Mesothelial cell of epicardium (in vitro differentiated cells): ENCODE measurements around the gene SPATC1L. TPM values are rescaled to one million over a fixed set of nuclear protein-coding genes. Genes with fewer than 3 reads are reported as not detected.

Experiments used
- DNase-seq, 2 experiments: peaks; one replicate each; pipeline ENCODE4 v3.0.0; 2021; ENCODE audit warnings: low spot score in 2 of 2; ENCODE audit not compliant: unreplicated experiment in 2 of 2
- H3K27ac Mint-ChIP-seq: 2 replicates; pipeline ENCODE4 v1.8.0; 2021; ENCODE audit warnings: mixed read lengths
- H3K27me3 Mint-ChIP-seq: 2 replicates; pipeline ENCODE4 v1.8.0; 2021; ENCODE audit warnings: low read depth, mixed read lengths
- H3K36me3 Mint-ChIP-seq: 2 replicates; pipeline ENCODE4 v1.8.0; 2021; ENCODE audit warnings: mixed read lengths
- H3K4me1 Mint-ChIP-seq: 2 replicates; pipeline ENCODE4 v1.8.0; 2021; ENCODE audit warnings: mixed read lengths
- H3K4me3 Mint-ChIP-seq: 2 replicates; pipeline ENCODE4 v1.8.0; 2021; ENCODE audit warnings: mild to moderate bottlenecking, moderate library complexity, mixed read lengths
- H3K9me3 Mint-ChIP-seq: 2 replicates; pipeline ENCODE4 v1.8.0; 2021; ENCODE audit warnings: mixed read lengths
- total RNA-seq: library from RNA; stranded (reverse); gene quantifications from 3 replicates; pipeline ENCODE4 v1.2.1, GENCODE V29; 2021
- TF ChIP-seq, protein P1 (sequence below): fragments of 200-600 bp; sonication (generic); IDR thresholded peaks from one replicate; pipeline ENCODE4 v1.5.0; 2021; ENCODE audit warnings: antibody characterized with exemption; ENCODE audit not compliant: unreplicated experiment

SPATC1L gene
- total RNA-seq, 1 donor from 2014 or later: 28.1 TPM

- Mint-ChIP-seq H3K36me3 (peaks cover 11% of the 10 kb centered on the region), H3K4me1 (peaks cover 5% of the 10 kb centered on the region), H3K27ac (no peak overlapping the region), H3K27me3 (no peaks in the 10 kb centered on the region), H3K4me3 (no peak overlapping the region), H3K9me3 (no peaks in the 10 kb centered on the region)
- TF ChIP-seq, protein P1, sequence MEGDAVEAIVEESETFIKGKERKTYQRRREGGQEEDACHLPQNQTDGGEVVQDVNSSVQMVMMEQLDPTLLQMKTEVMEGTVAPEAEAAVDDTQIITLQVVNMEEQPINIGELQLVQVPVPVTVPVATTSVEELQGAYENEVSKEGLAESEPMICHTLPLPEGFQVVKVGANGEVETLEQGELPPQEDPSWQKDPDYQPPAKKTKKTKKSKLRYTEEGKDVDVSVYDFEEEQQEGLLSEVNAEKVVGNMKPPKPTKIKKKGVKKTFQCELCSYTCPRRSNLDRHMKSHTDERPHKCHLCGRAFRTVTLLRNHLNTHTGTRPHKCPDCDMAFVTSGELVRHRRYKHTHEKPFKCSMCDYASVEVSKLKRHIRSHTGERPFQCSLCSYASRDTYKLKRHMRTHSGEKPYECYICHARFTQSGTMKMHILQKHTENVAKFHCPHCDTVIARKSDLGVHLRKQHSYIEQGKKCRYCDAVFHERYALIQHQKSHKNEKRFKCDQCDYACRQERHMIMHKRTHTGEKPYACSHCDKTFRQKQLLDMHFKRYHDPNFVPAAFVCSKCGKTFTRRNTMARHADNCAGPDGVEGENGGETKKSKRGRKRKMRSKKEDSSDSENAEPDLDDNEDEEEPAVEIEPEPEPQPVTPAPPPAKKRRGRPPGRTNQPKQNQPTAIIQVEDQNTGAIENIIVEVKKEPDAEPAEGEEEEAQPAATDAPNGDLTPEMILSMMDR: no peak
- DNase-seq: peak in 1 of 2 experiments; percentile 5
Observed at GRCh38 chr21:46122758-46123683, 61.2 kb downstream of the SPATC1L start.

- H3K36me3 Mint-ChIP-seq: peaks cover 11% of the 10 kb centered on the region
- no peaks in the 10 kb centered on the region for H3K27me3 Mint-ChIP-seq
- TF ChIP-seq, protein P1: no peak
- H3K4me3 Mint-ChIP-seq: no peak overlapping the region
- peak; percentile 7 to 31 for DNase-seq
- no peaks in the 10 kb centered on the region for H3K4me1 Mint-ChIP-seq
- peak overlapping the region; percentile 71 for H3K27ac Mint-ChIP-seq
- no peaks in the 10 kb centered on the region for H3K9me3 Mint-ChIP-seq
Observed at GRCh38 chr21:46122237-46122671, 62.0 kb downstream of the SPATC1L start.

DNA sequence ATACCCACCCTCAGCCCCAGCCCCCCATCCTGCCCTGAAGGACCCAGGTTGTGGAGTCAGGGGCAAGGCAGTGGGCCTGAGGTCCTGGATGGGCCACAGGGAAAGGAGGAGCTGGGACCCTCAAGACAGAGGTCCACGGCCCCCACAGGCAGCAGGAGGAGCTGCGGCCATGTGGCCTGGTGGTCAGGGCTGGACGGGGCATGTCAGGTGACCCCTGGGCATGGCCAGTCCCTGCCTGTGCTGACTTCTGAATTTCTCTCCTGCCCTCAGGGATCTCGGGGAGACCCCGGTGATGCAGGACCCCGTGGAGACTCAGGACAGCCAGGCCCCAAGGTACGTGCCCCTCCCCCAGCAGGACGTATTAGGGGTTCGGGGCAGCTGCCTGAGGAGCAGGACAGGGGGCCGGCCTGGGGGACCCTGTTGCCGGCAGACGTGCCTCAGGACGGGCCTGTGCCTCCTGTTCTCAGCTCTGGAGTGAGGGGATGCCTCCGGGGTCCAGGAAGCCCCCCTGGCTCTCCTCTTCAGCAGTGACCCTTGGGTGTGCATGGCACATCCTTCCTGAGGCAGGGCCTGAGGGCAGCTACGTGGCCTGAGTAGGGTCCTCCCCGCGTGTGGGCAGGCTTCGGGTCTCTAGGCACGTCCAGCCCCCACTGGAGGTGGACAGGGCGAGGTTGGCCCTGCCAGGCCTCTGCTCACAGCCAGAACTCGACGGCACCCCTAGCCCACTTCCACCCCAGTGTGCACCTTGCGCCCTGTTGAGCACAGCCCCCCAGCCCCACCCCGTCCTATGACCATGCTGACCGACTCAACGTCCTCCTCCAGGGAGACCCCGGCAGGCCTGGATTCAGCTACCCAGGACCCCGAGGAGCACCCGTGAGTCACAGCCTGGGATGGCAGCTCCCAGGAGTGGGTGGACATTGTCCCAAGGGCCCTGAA lies 62.7 kb downstream of the SPATC1L start:
- no peaks in the 10 kb centered on the region for H3K27me3 Mint-ChIP-seq
- TF ChIP-seq, protein P1: no peak
- H3K9me3 Mint-ChIP-seq: no peaks in the 10 kb centered on the region

DNA sequence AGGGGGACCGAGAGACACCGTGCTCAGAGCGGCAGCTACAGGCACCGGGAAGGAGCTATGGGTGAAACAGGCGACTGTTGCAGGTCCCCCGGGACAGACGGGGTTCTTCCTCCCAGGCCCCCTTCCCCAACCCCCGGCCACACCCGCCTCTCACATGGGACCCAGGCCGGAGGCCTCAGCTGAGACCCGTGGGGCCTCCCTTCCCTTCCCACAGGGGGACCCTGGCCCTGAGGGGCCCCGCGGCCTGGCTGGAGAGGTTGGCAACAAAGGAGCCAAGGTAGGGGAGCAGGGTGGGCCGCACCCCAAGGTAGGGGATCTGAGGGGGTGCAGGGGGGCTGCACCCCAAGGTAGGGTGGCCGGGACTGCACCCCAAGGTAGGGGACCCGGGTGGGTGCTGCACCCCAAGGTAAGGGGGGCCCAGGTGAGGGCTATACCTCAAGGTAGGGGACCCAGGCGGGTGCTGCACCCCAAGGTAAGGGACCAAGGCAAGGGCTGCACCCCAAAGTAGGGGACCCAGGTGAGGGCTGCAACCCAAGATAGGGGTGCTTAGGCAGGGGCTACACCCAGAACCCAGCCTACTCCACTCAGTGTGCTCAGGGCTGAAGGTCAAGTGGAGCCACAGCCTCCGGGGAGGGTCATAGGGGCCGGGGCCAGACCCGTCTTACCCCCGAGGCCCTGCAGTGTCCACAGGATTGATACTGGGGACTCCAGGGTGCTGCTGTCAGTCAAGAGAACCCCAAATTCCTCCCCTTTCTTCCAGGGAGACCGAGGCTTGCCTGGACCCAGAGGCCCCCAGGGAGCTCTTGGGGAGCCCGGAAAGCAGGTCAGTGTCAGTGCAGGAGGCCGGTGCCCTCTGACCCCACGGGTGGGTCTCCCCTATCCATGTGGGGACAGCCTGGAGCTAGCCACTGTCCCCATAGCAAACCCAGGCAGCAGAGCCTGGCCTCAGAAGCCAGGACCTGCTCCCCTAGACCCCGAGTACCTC lies 63.7 kb downstream of the SPATC1L start:
- Mint-ChIP-seq H3K27ac (no peak overlapping the region), H3K27me3 (no peaks in the 10 kb centered on the region), H3K4me3 (no peak overlapping the region), H3K36me3 (peaks cover 8% of the 10 kb centered on the region), H3K9me3 (no peaks in the 10 kb centered on the region), H3K4me1 (no peaks in the 10 kb centered on the region)
- DNase-seq: peak; percentile 17 to 34
- TF ChIP-seq, protein P1: no peak

More for the DNA sequence above, 62.7 kb downstream of the SPATC1L start:
- Mint-ChIP-seq H3K36me3 (peaks cover 11% of the 10 kb centered on the region), H3K4me3 (no peak overlapping the region), H3K27ac (peak overlapping the region; percentile 71), H3K4me1 (no peaks in the 10 kb centered on the region)
- peak; percentile 15 to 37 for DNase-seq
